ENCODE data around the gene BLTP3A. TPM values are rescaled to one million over a fixed set of nuclear protein-coding genes. Genes with fewer than 3 reads are reported as not detected.

BLTP3A gene
- total and polyA plus RNA-seq, 2 of the 8 experiments (the other 6 are each of a cell fraction or from before 2014, with no cell fraction given), result 8.5 to 17.2 TPM

GRCh38 chr6:34768148-34768547 is 23.7 kb upstream of the BLTP3A start:
- no peaks in the 10 kb centered on the region for H3K9me3 ChIP-seq (ENCODE audit: insufficient read depth in 2 of 2, low read depth in 1 of 2, low read length in 1 of 2)
- no peaks in the 10 kb centered on the region for H3K23me2 ChIP-seq (ENCODE audit: low read depth, low read length)
- no peaks in the 10 kb centered on the region for H3K79me2 ChIP-seq (ENCODE audit: control insufficient read depth in 1 of 2, insufficient read depth in 2 of 2, low read length in 2 of 2)
- no peak overlapping the region for H3K18ac ChIP-seq (ENCODE audit: extremely low read depth, low read length)
- peaks cover 0 to 3% of the 10 kb centered on the region in 2 experiments for H4K20me1 ChIP-seq (replicated peaks in 1 of 2; ENCODE audit: control insufficient read depth in 1 of 2, insufficient read depth in 2 of 2, low read length in 2 of 2)
- CTCF ChIA-PET (ENCODE audit: partially characterized antibody), result no interaction called here
- H2AFZ ChIP-seq (ENCODE audit: low read length), result no peak overlapping the region
- no peak overlapping the region for H3K27ac ChIP-seq (ENCODE audit: low read depth, low read length)
- no peak overlapping the region for H3K14ac ChIP-seq (ENCODE audit: insufficient read length)
- H3K4me3 ChIP-seq (ENCODE audit: extremely low read depth in 1 of 4, insufficient read depth in 2 of 4, low read depth in 3 of 4, low read length in 4 of 4), result no peak overlapping the region
- no peak overlapping the region for H3K23ac ChIP-seq (ENCODE audit: insufficient read length)
- no peak overlapping the region for H4K91ac ChIP-seq (replicated peaks; ENCODE audit: insufficient read length, low read length)
- FAIRE-seq (no peak), DNase-seq (ENCODE audit: low read depth in 1 of 2, low spot score in 2 of 2) (no peak)
- POLR2A ChIA-PET (ENCODE audit: partially characterized antibody), result interaction anchor here (0.7 to 6.0 kb wide), 6 partner anchors 8 to 84 kb away, joined by 3 to 27 read pairs (median 4); partner anchors contain the start of gene SNRPC
- 96% methylated on average over 1 of the region's 1 CpG; no CpG with 5 or more reads in 1 of the 2 experiments for WGBS, 2 experiments (ENCODE audit: extremely low coverage in 1 of 2, insufficient coverage in 1 of 2, insufficient read length in 1 of 2, insufficient replicate concordance in 2 of 2, low coverage in 1 of 2, low lambda C conversion rate in 2 of 2, missing lambda C conversion rate in 1 of 2)
- H3K36me3 ChIP-seq (ENCODE audit: control insufficient read depth in 2 of 4, insufficient read depth in 4 of 4, low read length in 3 of 4), result peaks cover 10 to 59% (median 45%) of the 10 kb centered on the region in 4 experiments
- no peak overlapping the region for H2BK15ac ChIP-seq (ENCODE audit: low read length)
- H3K9ac ChIP-seq (replicated peaks in 1 of 4; ENCODE audit: extremely low read depth in 1 of 4, low read depth in 3 of 4, low read length in 3 of 4), result no peak overlapping the region
- no peak overlapping the region for H3K56ac ChIP-seq (replicated peaks; ENCODE audit: insufficient read length, low read depth, low read length)
- no peak overlapping the region for H3K4me2 ChIP-seq (ENCODE audit: insufficient read depth in 1 of 2, low read depth in 2 of 2, low read length in 2 of 2)
- H4K5ac ChIP-seq (ENCODE audit: insufficient read length, low read depth, low read length), result no peak overlapping the region
- H4K8ac ChIP-seq (ENCODE audit: extremely low read depth, insufficient read depth, low read length), result no peak overlapping the region
- H2BK5ac ChIP-seq (ENCODE audit: low read depth, low read length), result no peak overlapping the region
- H2AK5ac ChIP-seq (ENCODE audit: low read depth, low read length), result no peak overlapping the region
- H3K79me1 ChIP-seq (ENCODE audit: low read depth, low read length), result no peaks in the 10 kb centered on the region; the same call in 1 of the 2 replicates
- no peak overlapping the region for H3K4ac ChIP-seq (replicated peaks; ENCODE audit: insufficient read length, low read depth, low read length)
- no peak overlapping the region for H2BK120ac ChIP-seq (replicated peaks; ENCODE audit: low read depth, low read length)
- no peaks in the 10 kb centered on the region for H3K4me1 ChIP-seq (replicated peaks in 1 of 4; ENCODE audit: control insufficient read depth in 3 of 4, insufficient read depth in 4 of 4, low read length in 3 of 4)
- no peaks in the 10 kb centered on the region for H3K27me3 ChIP-seq (replicated peaks in 1 of 4; ENCODE audit: control insufficient read depth in 3 of 4, extremely low read depth in 1 of 4, insufficient read depth in 3 of 4, low read length in 3 of 4)
- no peak overlapping the region for H2BK12ac ChIP-seq (ENCODE audit: low read depth, low read length)
- H2BK20ac ChIP-seq (ENCODE audit: low read length), result no peak overlapping the region
- TF ChIP-seq PHF8 (conservative IDR thresholded peaks at IDR 0.05; ENCODE audit: low read depth, low read length), result no peak
- no peak for TF ChIP-seq POLR2AphosphoS5 (IDR thresholded peaks at IDR 0.05; ENCODE audit: low read depth, low read length)
- TF ChIP-seq BACH1 (IDR thresholded peaks at IDR 0.05; ENCODE audit: low read length), result no peak
- no peak for TF ChIP-seq SRF (IDR thresholded peaks at IDR 0.05; ENCODE audit: low read depth, low read length)
- no peak for TF ChIP-seq TAF1 (IDR thresholded peaks at IDR 0.05; ENCODE audit: low read depth, low read length)
- TF ChIP-seq USF2 (IDR thresholded peaks at IDR 0.05; ENCODE audit: low read length), result no peak
- no peak for TF ChIP-seq KDM5A (IDR thresholded peaks at IDR 0.05; ENCODE audit: low read length)
- no peak for TF ChIP-seq RNF2 (IDR thresholded peaks at IDR 0.05; ENCODE audit: borderline replicate concordance, low read depth, low read length, missing control alignments, poor library complexity, severe bottlenecking)
- no peak for TF ChIP-seq HDAC6 (IDR thresholded peaks at IDR 0.05; ENCODE audit: low read depth, low read length)
- TF ChIP-seq BCL11A (IDR thresholded peaks at IDR 0.05; ENCODE audit: low read depth in 2 of 2, low read length in 2 of 2), result no peak
- no peak for TF ChIP-seq NRF1 (IDR thresholded peaks at IDR 0.05; ENCODE audit: low read depth, low read length)
- TF ChIP-seq GTF2F1 (IDR thresholded peaks at IDR 0.05; ENCODE audit: borderline replicate concordance, low read depth, low read length), result no peak
- TF ChIP-seq CREB1 (IDR thresholded peaks at IDR 0.05), result no peak
- no peak for TF ChIP-seq SAP30 (IDR thresholded peaks at IDR 0.05; ENCODE audit: insufficient read depth, insufficient replicate concordance, low read length)

Data from H1 (cell line).